HG03175 (cell line): ENCODE results near the gene AFM.

Source experiments
- ATAC-seq: cut with Tn5 transposase; IDR thresholded peaks from one replicate; pipeline ENCODE4 v1.9.1; 2021; ENCODE audit warnings: mild to moderate bottlenecking, moderate library complexity; ENCODE audit not compliant: unreplicated experiment

The AFM gene

GRCh38 chr4:73448448-73449203 is 32.9 kb upstream of the AFM start:
- ATAC-seq: no peak

- no peak for ATAC-seq
Measured at GRCh38 chr4:73450398-73451004, 31.0 kb upstream of the AFM start.

GRCh38 chr4:73451404-73451803 is 30.1 kb upstream of the AFM start:
- ATAC-seq: no peak

GRCh38 chr4:73451981-73452747 is 29.4 kb upstream of the AFM start:
- ATAC-seq: no peak

- ATAC-seq: no peak
Measured at GRCh38 chr4:73452953-73453700, 28.4 kb upstream of the AFM start.

- no peak for ATAC-seq
Measured at GRCh38 chr4:73453701-73454005, 27.9 kb upstream of the AFM start.

GRCh38 chr4:73454920-73455319 is 26.6 kb upstream of the AFM start:
- no peak for ATAC-seq

GRCh38 chr4:73456177-73457022 is 25.1 kb upstream of the AFM start:
- ATAC-seq: no peak

- ATAC-seq: no peak
Measured at GRCh38 chr4:73458184-73459047, 23.1 kb upstream of the AFM start.

- no peak for ATAC-seq
Measured at GRCh38 chr4:73459048-73459421, 22.5 kb upstream of the AFM start.

GRCh38 chr4:73460913-73461522 is 20.5 kb upstream of the AFM start:
- ATAC-seq: no peak

- ATAC-seq: no peak
Measured at GRCh38 chr4:73468170-73468569, 13.4 kb upstream of the AFM start.

- ATAC-seq: no peak
Measured at GRCh38 chr4:73470728-73471127, 10.8 kb upstream of the AFM start.

GRCh38 chr4:73477176-73477575 is 4.4 kb upstream of the AFM start:
- no peak for ATAC-seq

GRCh38 chr4:73479323-73479722 is 2.2 kb upstream of the AFM start:
- ATAC-seq: no peak

- no peak for ATAC-seq
Measured at GRCh38 chr4:73485085-73485484, 3.5 kb downstream of the AFM start.

GRCh38 chr4:73485596-73485995 is 4.1 kb downstream of the AFM start:
- ATAC-seq: no peak

- ATAC-seq: no peak
Measured at GRCh38 chr4:73486497-73486896, 5.0 kb downstream of the AFM start.

- no peak for ATAC-seq
Measured at GRCh38 chr4:73487233-73487632, 5.7 kb downstream of the AFM start.
